Tibial nerve (tissue), 4 donors: ENCODE measurements around the gene TMEM59.

ENCODE experiments used
- EP300 ChIP-seq, 2 donors: sonication (generic); formaldehyde crosslinking; IDR thresholded peaks; one replicate each; pipeline ENCODE4 v1.6.1; 2017; ENCODE audit warnings: antibody characterized with exemption in 2 of 2, mild to moderate bottlenecking in 1 of 2
- POLR2A ChIP-seq, 2 donors: fragments of 450-650 bp; IDR thresholded peaks; one replicate each; pipeline ENCODE4 v1.6.1; 2017; ENCODE audit warnings: antibody characterized with exemption in 2 of 2, mild to moderate bottlenecking in 2 of 2, moderate library complexity in 2 of 2
- TF ChIP-seq, protein P1 (sequence below), 5 experiments: fragments of 200-600 bp in 3 of 5; fragments of 450-650 bp in 2 of 5; sonication (generic) in 3 of 5; IDR thresholded peaks; one replicate each; pipeline ENCODE4 v1.5.1; 2016 to 2019; ENCODE audit warnings: antibody characterized with exemption in 5 of 5, mild to moderate bottlenecking in 3 of 5, moderate library complexity in 2 of 5

GRCh38 chr1:53982763-53983104, 70.3 kb downstream of the TMEM59 start:
- TF ChIP-seq, protein P1, sequence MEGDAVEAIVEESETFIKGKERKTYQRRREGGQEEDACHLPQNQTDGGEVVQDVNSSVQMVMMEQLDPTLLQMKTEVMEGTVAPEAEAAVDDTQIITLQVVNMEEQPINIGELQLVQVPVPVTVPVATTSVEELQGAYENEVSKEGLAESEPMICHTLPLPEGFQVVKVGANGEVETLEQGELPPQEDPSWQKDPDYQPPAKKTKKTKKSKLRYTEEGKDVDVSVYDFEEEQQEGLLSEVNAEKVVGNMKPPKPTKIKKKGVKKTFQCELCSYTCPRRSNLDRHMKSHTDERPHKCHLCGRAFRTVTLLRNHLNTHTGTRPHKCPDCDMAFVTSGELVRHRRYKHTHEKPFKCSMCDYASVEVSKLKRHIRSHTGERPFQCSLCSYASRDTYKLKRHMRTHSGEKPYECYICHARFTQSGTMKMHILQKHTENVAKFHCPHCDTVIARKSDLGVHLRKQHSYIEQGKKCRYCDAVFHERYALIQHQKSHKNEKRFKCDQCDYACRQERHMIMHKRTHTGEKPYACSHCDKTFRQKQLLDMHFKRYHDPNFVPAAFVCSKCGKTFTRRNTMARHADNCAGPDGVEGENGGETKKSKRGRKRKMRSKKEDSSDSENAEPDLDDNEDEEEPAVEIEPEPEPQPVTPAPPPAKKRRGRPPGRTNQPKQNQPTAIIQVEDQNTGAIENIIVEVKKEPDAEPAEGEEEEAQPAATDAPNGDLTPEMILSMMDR (IDR thresholded peaks at IDR 0.05), result no peak
- TF ChIP-seq POLR2A (IDR thresholded peaks at IDR 0.05) (no peak), EP300 (IDR thresholded peaks at IDR 0.05) (no peak)
